ENCODE results near the gene HOXC10.

Gene HOXC10

DNA sequence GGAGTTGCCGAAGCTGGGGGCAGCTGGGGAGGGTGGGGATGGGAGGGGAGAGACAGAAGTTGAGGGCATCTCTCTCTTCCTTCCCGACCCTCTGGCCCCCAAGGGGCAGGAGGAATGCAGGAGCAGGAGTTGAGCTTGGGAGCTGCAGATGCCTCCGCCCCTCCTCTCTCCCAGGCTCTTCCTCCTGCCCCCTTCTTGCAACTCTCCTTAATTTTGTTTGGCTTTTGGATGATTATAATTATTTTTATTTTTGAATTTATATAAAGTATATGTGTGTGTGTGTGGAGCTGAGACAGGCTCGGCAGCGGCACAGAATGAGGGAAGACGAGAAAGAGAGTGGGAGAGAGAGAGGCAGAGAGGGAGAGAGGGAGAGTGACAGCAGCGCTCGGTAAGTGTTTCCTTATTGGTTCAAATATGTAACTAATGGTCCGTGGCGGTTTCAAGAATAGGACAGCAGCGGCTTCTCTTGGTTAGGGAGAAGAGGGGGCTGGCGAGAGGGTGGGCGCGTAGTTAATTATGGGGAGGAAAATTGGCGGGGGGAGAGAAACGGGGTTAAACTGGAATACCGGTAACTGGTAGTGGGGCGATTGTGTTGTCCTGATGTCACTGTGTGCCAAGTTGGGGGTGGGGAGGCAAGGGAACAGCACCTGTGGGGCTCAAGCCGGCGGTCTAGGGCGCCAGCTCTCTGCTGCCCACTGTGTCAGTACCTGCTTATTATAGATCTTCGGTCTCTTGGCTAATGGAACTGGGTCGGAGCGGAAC is 32.3 kb downstream of the HOXC10 start:
- DNase-seq: peak; percentile 92

DNA sequence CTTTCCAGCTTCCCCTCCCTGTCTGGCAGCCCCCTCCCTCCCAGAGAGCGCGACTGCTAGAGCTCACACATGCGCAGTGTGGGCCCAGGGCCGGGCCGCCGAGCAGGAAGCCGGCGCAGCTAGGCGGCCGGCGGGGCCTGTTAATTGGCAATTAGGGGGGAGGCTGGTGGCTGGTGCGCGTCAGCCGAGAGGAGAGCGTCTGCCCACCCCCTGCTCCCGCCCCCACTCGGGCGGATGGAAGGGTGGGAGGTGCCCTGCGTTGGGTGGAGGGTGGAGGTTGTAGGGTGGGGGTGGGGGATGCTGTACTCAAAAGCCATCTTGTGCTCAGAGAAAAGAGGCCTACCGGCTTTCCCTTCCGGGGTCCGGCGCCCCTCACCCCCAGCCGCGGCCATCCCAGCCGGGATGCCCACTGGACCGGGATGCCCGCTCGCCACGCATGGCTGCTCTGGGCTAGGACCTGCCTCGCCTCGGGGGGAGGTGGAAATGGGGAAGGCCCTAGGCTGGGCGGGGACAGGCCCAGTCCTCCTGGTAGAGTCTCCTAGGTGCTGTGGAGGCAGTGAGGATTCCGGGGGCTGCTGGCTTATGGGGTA is 33.0 kb downstream of the HOXC10 start:
- DNase-seq: peak; percentile 98

DNA sequence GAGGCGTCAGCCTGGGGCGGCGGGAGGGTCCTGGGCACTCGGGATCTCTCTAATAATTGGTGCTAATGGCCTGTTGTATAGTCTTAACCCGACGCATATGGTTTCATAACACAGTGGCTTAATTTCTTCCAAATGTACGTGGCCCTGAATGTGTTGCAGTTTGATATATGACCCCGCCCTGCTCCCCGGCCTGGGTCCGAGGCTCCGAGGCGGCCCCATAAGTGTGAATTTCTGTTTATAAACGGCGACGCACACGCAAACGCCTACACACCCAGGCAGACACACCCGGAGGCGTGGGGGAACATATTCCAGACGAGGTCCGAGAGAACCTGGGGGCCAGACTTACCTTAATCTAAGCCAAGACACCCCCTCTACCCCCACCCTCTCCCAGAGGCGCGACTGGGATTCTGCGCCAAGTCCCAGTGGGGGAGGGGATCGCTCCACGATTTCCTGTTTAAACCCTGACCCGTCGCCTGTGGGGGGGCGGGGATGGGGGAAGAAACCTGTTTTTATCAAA is 33.6 kb downstream of the HOXC10 start:
- no peak for DNase-seq

DNA sequence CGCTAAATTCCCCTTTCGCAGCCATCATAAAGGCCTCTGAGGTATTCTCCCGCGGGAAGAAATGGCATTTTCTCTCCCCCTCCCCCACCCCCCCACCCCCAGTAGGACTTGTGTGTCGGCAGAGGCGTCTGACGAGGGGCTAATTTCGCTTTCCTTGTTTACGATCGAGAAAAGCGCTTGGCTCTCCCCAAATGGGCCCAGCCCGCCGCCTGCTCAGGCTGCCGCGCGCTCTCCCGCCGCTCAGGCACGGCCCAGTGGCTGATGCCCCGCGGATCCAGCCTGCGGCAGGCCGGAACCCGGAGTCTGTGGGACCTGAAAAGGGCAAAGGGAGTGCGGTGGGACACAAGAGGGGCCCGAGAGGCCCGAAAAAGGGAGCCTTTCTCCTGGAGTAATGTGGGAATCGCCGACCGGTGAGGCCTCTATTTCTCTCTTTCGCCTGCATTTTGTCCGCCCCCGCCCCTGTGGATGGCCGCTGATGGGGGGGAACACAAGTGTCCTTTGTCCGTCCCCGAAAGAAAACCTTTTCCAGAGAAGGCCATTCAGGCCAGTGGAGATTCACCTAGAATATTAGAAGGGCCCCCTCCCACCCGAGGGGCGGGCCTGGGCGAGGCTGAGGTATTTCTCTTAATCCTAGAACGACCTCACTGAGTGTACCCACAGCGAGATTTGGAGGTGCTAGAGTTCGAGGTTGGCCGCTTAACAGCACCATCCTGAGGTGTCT is 34.3 kb downstream of the HOXC10 start:
- DNase-seq: no peak

DNA sequence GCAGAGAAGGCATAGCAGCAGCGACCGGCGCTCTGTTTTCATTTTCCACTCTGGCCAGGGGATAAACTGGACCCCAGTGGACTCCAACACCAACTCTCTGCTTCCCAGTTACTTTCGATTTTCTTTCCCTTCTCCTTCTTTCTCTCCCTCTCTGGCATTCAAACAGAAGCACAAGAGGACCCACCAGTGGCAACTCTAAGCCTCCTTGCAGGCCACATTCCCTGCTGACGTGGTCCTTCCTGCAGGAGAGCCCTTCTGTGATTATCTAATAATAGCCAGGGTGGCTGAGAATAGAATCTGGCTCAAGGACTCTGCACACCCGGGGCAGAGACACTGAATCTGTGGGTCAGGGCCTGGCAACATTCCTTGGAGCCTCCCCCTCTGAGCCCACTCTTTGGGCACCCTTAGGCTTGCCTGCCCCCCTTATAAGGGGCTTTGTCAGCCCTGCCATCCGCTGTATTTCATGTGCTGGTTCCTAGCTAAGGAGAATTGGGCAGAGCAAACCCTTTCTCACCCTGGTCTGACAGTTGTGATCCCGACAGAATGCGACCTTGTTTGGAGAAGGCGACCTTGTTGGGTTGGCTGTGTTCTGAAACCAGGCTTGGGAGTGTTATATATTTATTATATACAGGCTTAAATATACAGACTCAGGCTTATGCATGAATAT is 35.1 kb downstream of the HOXC10 start:
- DNase-seq: no peak

DNA sequence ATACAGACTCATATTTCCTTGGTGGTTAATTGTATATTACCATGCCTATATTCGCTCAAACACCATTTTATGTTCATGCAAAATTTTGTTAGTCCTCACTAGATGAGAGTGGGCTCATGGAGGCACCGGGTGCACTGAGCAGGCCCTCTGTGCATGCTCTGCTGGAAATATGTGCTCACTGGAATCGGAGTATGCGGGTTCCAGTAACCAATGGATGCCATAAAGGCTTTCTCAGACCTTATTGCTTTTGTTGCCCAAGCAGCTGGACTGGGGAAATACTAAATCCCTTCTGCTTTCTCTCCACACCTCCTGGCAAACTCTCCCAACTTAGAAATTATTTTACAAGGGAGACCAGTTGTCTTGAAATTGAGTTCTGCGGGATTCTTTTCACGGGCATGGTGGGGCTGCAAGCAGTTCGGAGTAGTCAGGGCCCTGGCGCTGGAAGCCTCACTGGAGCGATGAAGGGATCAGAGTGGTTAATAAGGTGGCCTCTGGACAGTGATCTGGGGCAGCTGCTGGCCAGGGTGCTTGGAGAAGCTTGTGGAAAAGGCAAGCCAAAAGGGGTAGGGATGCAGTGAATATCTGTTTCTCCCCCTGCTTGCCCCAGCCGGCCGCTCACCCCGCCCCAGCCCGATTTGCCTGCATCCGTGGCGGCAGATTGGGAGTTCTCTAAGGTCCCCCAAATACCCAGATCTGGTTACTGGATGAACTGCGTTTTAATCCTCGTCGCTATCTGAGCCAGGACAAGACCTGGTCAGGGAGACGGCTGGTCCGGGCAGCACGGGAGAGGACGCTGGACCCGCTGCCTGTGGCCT is 35.9 kb downstream of the HOXC10 start:
- DNase-seq: no peak

DNA sequence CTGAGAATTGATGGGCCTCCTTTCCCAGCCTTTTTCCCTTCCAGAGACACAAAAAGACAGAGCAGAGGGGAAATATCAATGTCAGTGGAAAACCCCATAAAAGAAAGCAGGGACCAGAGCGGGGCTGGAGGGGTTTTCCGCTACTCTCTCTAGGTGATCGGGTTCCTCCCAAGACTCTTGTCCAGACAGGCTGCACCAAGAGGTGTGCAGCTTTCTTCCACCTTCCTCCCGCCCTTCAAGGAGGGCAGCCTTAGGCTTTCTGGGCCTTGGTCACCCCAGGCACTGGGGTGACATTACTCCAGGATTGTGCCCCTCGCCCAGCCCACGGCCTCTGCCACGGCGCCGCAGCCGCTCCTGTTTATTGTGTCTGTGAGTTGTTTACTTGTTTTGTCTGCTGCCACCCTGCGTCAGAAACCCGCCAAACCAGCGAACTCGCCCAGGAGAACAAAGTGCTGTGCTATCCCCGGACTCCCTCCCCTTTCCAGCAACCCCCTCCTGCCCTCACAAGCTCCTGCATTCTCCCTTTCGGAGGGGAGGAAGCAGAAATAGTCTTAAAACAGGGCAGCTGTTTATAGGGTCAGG is 36.6 kb downstream of the HOXC10 start:
- no peak for DNase-seq

DNA sequence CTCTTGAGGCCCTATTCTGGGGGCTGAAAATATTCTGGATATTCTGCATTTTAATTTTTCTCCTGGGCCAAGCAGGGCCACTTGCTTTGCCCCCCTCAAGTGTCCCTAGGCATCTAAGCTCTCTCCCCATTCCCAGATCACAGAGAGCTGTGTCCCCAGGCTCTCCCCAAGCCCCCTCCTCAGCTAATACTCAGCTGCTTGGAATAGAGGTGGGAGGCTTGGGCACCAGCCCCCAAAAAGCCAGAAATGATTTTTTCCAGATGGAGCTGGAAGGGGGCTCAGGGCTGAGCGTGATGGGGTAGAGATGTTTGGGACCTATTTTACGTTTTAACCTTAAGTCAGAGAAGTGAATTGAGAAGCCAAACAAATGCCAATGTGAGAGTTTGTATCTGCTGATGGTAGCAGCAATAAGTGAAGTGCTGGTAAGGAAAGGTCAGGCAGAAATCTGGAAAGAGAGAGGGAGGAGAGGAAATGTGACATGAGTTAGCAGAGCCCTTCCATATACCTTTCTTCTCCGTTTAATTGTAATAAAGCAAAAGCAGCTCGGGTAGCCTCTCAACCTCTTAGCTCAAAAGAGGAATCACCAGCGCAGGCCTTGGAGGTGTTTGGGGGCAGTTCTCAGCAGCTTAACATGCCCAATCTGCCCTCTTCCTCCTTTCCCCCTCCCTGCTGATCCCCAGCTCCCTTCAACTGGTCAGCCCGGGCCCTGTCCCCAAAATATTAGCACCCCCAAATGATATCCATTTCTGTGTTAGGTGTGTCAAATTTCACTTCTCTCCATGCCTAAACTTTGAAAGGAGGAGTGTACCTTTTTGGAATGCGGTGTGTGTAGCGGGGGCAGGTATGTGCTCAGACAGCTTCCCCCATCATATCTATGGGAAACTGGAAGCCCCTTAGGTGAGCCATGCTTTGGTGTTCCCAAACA is 38.3 kb downstream of the HOXC10 start:
- DNase-seq: no peak

DNA sequence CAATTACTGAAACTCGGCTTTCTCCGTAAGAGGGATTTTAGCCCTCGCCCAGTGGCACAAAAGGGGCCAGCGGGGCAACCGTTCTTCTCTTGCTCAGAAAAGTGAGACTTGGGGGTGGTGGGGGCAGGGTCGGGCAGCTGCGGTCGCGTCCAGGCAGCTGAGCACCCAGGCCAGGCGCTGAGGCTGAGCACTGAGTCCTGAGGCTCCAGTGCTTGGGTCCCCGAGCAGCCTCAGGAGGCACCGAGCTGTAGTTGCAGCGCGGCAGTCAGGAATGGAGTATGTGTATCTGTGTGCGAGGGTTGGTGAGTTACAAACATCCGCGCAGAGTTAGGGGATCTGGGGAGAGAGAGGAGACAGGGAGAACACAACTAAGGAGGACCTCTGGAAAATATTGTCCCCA is 39.2 kb downstream of the HOXC10 start:
- DNase-seq: no peak

DNA sequence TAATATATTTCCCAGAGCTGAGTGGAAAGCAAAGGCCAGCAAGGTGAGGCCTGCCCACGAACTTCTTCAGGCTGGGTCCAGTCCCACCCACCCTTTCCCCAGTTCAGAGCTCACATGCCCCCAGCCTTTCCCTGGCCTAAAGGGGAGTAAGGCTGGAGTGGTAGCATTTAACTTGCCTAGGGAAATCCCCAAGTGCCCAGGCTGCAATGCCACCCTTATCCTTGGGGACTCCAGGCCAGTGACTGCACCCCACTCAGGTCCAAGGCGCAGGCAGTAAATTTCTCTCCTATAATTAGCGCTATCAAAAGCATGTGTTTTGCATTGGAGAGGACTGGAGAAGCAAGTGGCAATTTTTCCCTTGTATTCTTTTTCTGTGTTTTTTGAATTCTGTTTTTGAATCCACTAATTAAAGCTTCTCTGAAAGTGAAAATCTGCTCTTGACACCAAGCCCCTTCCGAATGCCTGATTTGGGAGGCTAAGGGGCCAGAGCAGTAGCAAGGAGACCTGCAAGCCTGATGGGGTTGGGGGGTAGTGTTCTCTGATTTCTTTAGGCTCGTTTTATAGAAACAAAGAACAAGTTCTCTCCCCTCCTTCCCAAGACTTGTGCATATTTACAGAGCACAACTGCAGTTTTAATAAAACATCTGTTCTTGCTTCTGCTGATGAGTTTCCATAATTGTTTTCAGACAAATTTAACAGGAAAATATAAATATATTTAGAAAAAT is 39.8 kb downstream of the HOXC10 start:
- DNase-seq: no peak

DNA sequence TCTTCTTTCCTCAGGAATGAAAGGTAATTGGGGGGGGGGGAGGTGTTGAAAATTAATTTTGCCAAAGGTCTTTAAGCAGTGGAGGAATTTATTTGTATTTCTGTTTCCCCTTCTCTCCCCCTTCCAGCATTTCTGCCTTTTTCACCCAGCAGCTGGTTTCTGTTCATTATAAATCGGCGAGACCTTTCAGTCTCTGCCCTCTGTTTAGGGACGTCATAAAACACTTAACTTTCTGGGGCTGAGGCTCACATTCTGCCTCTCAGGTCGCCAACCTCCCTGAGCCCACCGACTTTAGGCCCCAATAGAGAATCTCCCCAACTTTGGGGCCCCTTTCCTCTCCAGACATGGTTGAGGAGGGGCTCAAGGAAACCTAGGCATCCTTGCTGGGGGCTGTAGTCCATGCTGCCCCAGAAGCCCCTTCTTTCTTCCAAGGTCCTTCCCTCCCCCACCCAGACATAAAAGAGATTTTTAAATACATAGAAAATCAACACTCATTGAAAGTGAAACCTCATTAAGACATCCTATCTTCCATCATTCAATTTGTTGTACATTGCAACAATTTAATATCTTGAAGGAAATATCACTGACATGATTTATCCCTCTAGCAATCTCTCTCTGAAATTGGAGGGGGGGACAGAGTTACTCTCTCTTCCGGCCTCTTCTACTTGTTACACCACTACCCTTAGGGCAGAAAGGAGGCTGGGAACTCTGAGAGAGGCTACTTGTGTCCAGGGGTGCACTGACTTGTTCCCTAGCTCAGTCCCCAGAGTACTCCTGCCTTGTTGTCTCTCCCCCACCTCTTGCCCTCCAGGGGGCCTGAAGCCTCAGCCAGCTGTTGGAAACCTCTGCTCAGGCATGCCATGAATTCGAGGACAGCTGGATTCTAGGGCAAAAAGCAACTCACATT is 40.8 kb downstream of the HOXC10 start:
- DNase-seq: no peak

DNA sequence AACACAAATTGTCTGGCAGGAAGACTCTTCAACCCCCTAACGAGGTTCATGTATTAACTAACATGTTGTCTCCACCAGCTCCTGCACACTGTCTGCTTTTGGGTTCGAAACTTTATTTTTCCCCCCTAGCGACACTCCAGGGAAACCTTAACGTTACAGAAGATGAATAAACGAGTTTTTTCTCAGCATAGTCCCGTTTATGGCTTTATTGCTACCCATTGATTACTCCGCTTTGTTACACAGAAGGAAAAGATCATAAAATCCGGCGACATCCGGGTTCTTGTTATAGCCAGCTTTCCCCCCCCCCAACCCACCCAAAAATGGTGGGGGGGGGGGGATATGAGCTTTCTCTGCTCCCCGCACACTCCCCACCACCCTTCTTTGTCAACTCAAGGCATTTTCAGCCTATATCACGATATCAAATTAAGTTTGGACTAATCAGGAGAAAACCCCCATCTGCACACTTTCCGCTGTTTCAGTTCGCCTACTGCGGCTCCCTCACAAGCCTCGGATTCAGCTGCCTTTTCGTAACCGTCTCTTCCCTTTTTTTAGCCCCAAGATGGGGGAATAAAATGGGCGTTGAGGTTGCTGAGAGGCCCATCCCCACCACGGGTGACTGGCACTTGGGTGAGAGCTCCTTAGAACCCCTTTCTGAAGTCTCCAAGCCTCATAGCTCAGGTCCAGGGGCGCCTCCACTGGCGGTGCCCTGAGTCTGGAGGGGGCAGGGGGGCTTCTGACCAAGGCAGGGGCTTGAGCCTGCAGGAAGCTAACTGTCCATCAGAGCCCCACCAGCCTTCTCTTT is 41.9 kb downstream of the HOXC10 start:
- DNase-seq: no peak

DNA sequence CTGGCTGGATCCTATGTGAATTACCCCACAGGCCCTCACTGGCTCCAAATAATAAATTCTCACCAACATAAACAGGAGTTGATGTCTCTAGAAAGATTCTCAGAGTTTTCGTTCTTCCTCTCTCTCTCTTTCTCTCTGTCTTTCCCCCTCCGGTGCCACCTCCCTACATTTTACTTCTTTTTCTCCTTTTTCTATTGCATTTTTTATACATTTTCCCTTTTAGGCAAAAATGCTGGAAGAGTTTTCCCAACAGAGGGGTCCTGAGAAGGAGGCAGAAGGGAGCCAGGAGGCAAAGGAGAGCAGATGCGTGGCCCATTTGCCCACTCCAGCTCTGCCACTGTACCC is 42.5 kb downstream of the HOXC10 start:
- DNase-seq: no peak

DNA sequence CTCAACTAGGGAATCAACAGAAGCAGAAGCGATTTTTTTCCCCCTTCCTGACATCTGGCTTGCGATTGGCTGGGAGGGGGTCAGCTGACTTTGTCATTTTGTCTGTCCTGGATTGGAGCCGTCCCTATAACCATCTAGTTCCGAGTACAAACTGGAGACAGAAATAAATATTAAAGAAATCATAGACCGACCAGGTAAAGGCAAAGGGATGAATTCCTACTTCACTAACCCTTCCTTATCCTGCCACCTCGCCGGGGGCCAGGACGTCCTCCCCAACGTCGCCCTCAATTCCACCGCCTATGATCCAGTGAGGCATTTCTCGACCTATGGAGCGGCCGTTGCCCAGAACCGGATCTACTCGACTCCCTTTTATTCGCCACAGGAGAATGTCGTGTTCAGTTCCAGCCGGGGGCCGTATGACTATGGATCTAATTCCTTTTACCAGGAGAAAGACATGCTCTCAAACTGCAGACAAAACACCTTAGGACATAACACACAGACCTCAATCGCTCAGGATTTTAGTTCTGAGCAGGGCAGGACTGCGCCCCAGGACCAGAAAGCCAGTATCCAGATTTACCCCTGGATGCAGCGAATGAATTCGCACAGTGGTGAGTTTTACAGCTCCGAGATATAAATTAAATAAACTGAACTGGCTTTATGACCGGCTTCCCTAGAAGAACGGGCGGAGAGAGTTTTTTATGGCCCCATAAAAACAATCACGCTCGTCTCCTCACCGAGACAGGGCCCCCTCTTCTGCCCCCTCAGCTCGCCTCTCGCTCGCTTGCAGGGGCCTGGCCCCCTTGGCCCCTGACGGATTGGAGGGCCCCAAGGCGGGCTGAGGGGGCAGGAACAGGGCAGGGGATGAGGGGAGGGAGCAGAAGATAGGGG is 43.6 kb downstream of the HOXC10 start, which contains the start of gene HOXC6:
TSS of gene HOXC6 (plus strand) at position 127 of the 888 bp plus-strand sequence. CDS start at position 209, 82 bp downstream.
- DNase-seq: no peak

DNA sequence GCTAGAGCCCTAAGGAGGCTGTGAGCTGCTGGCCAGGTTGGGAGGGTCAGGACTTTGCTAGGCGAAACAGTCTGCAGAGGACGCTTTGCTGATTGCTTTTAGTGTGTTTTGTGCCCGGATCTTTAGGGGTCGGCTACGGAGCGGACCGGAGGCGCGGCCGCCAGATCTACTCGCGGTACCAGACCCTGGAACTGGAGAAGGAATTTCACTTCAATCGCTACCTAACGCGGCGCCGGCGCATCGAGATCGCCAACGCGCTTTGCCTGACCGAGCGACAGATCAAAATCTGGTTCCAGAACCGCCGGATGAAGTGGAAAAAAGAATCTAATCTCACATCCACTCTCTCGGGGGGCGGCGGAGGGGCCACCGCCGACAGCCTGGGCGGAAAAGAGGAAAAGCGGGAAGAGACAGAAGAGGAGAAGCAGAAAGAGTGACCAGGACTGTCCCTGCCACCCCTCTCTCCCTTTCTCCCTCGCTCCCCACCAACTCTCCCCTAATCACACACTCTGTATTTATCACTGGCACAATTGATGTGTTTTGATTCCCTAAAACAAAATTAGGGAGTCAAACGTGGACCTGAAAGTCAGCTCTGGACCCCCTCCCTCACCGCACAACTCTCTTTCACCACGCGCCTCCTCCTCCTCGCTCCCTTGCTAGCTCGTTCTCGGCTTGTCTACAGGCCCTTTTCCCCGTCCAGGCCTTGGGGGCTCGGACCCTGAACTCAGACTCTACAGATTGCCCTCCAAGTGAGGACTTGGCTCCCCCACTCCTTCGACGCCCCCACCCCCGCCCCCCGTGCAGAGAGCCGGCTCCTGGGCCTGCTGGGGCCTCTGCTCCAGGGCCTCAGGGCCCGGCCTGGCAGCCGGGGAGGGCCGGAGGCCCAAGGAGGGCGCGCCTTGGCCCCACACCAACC is 44.8 kb downstream of the HOXC10 start:
- no peak for DNase-seq

DNA sequence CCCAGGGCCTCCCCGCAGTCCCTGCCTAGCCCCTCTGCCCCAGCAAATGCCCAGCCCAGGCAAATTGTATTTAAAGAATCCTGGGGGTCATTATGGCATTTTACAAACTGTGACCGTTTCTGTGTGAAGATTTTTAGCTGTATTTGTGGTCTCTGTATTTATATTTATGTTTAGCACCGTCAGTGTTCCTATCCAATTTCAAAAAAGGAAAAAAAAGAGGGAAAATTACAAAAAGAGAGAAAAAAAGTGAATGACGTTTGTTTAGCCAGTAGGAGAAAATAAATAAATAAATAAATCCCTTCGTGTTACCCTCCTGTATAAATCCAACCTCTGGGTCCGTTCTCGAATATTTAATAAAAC is 45.5 kb downstream of the HOXC10 start:
- no peak for DNase-seq

All from NCI-H1092 (cell line).